ENCODE data around the gene CES3. TPM values are rescaled to one million over a fixed set of nuclear protein-coding genes. Genes with fewer than 3 reads are reported as not detected.
A peak's percentile ranks its signal among the peaks of the same experiment; 100 is the strongest.
"Not testable (repeated sequence)": the region's sequence is repeated elsewhere in the genome, so short reads cannot be mapped to it uniquely, and the experiment has no call there.

Gene CES3
- total RNA-seq, 3 donors from 2014 or later, result 0.10 to 0.30 TPM; not detected in 1

DNA sequence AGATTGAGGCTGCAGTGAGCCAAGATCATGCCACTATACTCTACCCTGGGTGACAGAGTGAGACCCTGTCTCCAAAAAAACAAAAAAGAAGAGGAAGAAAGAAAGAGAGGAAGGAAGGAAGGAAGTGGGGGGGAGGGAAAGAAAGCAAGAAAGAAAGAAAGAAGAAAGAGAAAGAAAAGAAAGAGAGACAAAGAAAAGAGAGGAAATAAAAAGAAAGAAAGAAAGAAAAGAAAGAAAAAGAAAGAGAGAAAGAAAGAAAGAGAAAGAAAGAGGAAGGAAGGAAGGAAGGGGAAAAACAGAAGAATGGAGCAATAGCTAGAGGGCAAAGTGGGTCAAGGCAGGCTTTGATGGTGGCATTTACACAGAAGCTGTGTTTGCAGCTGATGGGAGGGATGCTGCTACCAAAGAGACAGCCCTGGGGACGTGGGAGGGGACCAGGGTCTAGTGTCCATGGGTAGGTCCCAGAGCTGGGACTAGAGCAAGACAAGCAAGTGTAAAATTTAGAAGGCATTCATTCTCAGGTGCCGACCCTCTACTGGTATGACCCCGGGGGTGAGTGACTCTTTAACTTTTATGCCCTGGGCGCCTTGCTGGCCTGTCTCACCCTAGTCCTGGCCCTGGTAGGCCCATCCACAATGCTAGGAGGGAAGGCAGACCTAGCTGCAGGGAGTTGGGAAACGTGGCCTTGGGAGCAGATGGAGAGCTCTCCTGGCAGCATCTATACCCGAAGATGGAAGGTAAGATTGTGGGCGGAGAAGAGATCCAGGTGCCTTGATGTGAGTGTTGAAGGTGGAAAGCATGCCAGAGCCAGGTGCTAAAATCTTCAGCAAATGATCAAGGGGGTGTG is 2.0 kb upstream of the CES3 start:
- no peak for ATAC-seq
- Mint-ChIP-seq H3K36me3 (ENCODE audit: insufficient read depth) (no peaks in the 10 kb centered on the region), H3K27me3 (ENCODE audit: low read depth) (peaks cover under 1% of the 10 kb centered on the region), H3K4me3 (no peak overlapping the region), H3K4me1 (ENCODE audit: low read depth) (peaks cover 9% of the 10 kb centered on the region), H3K9me3 (no peaks in the 10 kb centered on the region)
- DNase-seq, result no peak

DNA sequence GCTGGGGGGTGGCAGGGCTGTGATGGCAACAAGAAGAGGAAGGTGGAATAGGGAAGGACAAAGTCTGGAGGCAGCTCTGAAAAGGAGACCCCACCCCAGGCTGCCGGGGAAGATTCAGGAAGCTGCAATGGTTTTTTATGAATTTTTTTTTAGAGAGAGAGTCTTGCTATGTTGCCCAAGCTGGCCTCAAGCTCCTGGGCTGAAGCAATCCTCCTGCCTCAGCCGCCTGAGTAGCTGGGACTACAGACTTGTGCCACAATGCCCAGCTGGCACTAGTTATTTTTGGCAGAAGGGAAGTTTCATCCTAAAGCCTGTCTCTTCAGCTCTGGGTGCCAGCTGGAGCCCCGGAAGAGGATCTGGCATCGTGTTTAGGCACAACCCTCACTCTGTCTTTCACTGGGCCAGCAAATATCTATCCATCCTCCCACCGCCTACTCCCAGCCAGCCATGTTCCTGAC is 1.3 kb upstream of the CES3 start:
- Mint-ChIP-seq H3K27me3 (ENCODE audit: low read depth) (no peaks in the 10 kb centered on the region), H3K4me1 (ENCODE audit: low read depth) (peaks cover 9% of the 10 kb centered on the region), H3K36me3 (ENCODE audit: insufficient read depth) (no peaks in the 10 kb centered on the region), H3K4me3 (no peak overlapping the region), H3K9me3 (no peaks in the 10 kb centered on the region)
- DNase-seq (no peak), ATAC-seq (no peak)

DNA sequence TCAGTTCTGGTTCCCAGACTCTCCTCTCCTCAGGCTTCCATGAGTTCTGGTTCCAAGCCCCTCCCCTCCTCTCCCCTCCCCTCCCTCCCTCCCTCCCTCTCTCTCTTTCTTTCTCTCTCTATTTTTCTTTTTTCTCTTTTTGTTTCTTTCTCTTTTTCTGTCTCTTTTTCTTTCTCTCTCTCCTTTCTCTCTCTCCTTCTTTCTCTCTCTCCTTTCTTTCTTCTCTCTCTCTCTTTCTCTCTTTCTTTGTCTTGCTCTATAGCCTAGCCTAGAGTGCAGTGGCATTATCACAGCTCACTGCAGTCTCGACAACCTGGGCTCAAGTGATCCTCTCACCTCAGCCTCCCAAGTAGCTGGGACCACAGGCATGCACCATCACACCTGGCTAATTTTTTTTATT is 796 bp upstream of the CES3 start:
- ATAC-seq (no peak), DNase-seq (no peak)
- Mint-ChIP-seq H3K27me3 (ENCODE audit: low read depth) (no peaks in the 10 kb centered on the region), H3K36me3 (ENCODE audit: insufficient read depth) (no peaks in the 10 kb centered on the region), H3K4me1 (ENCODE audit: low read depth) (peaks cover 9% of the 10 kb centered on the region), H3K9me3 (no peaks in the 10 kb centered on the region), H3K4me3 (no peak overlapping the region)

DNA sequence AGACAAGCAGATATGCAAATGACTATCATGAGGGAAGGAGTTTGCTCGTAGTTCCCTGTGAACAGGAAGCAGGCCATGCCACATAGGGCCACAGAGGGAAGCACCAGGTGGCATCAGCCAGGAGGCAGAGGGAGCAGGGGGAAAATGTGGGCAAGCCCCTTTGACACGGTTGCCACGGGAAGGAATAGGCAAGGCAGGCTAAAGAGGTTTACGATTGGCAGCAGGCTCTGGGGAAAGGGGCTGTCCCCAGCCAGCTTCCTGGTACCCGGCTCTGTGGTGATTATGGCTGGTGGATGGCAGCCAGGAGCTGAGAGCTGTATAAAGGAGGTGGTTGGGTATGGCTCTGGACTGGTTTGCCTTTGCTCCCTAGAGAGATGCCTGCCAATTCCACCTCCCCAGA is 848 bp downstream of the CES3 start:
- Mint-ChIP-seq H3K4me3 (no peak overlapping the region), H3K27me3 (ENCODE audit: low read depth) (no peaks in the 10 kb centered on the region), H3K36me3 (ENCODE audit: insufficient read depth) (no peaks in the 10 kb centered on the region), H3K4me1 (ENCODE audit: low read depth) (peaks cover 9% of the 10 kb centered on the region), H3K9me3 (no peaks in the 10 kb centered on the region)
- DNase-seq (no peak), ATAC-seq (no peak)

DNA sequence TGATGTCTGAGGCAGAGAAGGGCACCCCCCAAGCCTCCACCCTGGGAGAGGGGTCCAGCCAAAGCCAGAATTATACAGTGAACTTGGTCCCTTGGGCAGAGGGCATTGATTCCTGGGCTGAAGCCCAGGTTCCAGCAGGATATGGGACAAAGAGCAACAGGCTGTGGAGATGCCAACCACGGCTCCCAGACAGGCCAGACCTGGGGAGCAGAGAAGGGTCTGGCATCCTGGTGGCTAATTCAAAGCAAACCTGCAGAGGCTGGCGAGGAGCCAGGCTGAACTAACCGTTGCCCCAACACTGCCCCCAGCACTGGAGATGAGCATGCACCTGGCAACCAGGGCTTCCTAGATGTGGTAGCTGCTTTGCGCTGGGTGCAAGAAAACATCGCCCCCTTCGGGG is 3.0 kb downstream of the CES3 start:
- no peak for ATAC-seq
- Mint-ChIP-seq H3K4me3 (no peak overlapping the region), H3K4me1 (ENCODE audit: low read depth) (peaks cover 5% of the 10 kb centered on the region), H3K27me3 (ENCODE audit: low read depth) (no peaks in the 10 kb centered on the region), H3K36me3 (ENCODE audit: insufficient read depth) (no peaks in the 10 kb centered on the region), H3K9me3 (no peaks in the 10 kb centered on the region)
- DNase-seq, result no peak

DNA sequence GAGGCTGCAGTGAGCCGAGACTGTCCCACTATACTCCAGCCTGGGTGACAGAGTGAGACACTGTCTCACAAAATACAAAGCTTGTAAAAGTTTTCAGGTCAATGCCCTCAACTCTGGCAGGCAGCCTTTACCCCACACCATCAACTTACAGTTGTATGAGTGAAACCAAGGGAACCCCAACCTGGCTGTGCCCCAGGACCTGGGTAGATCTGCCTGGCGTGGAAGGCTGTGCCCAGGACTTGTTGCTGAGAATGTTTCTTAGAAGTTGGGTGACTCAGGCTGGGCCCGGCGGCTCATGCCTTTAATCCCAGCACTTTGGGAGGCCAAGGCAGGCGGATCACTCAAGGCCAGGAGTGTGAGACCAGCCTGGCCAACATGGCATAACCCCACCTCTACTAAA is 7.8 kb downstream of the CES3 start:
- Mint-ChIP-seq H3K4me3 (no peak overlapping the region), H3K9me3 (no peaks in the 10 kb centered on the region), H3K27me3 (ENCODE audit: low read depth) (no peaks in the 10 kb centered on the region), H3K36me3 (ENCODE audit: insufficient read depth) (no peaks in the 10 kb centered on the region), H3K4me1 (ENCODE audit: low read depth) (no peaks in the 10 kb centered on the region)
- ATAC-seq, result no peak
- DNase-seq, result no peak

DNA sequence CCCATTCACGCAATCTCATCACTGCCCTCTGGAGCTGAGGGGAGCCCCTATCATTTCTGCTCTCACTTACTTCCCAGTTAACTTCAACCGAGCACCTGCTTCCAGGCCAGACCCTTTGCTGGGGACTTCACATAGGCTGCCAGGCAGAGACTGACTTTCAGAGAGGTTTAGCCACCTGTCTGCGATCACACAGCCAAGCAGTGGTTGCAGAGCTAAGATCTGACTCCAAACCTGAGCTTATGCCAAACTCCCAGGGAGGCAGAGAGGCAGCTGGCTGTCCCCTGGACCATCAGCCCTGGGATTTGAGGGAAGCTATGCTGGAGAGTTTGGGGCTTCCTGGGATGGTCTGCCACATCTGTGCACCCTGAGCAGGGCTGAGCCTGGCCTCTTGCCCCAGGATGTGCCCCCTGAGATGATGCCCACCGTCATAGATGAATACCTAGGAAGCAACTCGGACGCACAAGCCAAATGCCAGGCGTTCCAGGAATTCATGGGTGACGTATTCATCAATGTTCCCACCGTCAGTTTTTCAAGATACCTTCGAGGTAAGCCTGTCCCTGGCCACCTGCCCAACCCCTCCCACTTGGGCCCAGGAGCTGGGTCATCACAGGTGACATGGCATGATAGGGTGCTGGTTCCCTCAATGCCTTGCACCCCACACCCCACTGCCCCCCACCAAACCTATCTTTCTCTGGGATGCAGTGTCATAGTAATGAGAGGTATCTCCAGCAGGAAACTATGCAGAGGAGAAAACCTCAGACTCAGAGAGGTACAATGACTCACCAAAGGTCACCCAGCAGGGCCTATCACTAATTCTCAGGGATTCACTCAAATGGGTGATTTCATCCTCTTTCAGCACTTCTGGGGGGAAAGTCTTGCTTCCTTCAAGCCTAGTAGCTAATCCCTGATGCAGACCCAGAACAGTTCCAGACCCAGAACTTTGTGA is 10.0 kb downstream of the CES3 start:
- Mint-ChIP-seq H3K4me3 (no peak overlapping the region), H3K36me3 (ENCODE audit: insufficient read depth) (no peaks in the 10 kb centered on the region), H3K4me1 (ENCODE audit: low read depth) (peaks cover 9% of the 10 kb centered on the region), H3K27me3 (ENCODE audit: low read depth) (peaks cover 1% of the 10 kb centered on the region), H3K9me3 (no peaks in the 10 kb centered on the region)
- DNase-seq (no peak), ATAC-seq (no peak)

DNA sequence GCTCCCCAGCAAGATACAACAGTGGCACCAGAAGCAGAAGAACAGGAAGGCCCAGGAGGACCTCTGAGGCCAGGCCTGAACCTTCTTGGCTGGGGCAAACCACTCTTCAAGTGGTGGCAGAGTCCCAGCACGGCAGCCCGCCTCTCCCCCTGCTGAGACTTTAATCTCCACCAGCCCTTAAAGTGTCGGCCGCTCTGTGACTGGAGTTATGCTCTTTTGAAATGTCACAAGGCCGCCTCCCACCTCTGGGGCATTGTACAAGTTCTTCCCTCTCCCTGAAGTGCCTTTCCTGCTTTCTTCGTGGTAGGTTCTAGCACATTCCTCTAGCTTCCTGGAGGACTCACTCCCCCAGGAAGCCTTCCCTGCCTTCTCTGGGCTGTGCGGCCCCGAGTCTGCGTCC is 11.9 kb downstream of the CES3 start:
- ATAC-seq (no peak), DNase-seq (no peak)
- Mint-ChIP-seq H3K36me3 (ENCODE audit: insufficient read depth) (no peaks in the 10 kb centered on the region), H3K4me3 (no peak overlapping the region), H3K9me3 (no peaks in the 10 kb centered on the region), H3K4me1 (ENCODE audit: low read depth) (peaks cover 9% of the 10 kb centered on the region), H3K27me3 (ENCODE audit: low read depth) (peaks cover 3% of the 10 kb centered on the region)

DNA sequence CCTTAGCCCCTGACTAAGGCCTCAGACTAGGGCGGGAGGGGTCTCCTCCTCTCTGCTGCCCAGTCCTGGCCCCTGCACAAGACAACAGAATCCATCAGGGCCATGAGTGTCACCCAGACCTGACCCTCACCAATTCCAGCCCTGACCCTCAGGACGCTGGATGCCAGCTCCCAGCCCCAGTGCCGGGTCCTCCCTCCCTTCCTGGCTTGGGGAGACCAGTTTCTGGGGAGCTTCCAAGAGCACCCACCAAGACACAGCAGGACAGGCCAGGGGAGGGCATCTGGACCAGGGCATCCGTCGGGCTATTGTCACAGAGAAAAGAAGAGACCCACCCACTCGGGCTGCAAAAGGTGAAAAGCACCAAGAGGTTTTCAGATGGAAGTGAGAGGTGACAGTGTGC is 12.7 kb downstream of the CES3 start:
- ATAC-seq (no peak), DNase-seq (no peak)
- Mint-ChIP-seq H3K4me3 (no peak overlapping the region), H3K4me1 (ENCODE audit: low read depth) (peaks cover 9% of the 10 kb centered on the region), H3K36me3 (ENCODE audit: insufficient read depth) (no peaks in the 10 kb centered on the region), H3K27me3 (ENCODE audit: low read depth) (peaks cover 3% of the 10 kb centered on the region), H3K9me3 (no peaks in the 10 kb centered on the region)

DNA sequence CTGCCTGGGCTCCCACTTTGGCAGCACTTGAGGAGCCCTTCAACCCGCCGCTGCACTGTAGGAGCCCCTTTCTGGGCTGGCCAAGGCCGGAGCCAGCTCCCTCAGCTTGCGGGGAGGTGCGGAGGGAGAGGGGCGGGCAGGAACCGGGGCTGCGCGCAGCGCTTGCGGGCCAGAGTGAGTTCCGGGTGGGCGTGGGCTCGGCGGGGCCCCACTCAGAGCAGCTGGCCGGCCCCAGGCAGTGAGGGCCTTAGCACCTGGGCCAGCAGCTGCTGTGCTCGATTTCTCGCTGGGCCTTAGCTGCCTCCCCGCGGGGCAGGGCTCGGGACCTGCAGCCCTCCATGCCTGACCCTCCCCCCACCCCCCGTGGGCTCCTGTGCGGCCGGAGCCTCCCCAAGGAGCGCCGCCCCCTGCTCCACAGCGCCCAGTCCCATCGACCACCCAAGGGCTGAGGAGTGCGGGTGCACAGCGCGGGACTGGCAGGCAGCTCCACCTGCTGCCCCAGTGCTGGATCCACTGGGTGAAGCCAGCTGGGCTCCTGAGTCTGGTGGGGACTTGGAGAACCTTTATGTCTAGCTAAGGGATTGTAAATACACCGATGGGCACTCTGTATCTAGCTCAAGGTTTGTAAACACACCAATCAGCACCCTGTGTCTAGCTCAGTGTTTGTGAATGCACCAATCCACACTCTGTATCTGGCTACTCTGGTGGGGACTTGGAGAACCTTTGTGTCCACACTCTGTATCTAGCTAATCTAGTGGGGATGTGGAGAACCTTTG is 13.3 kb downstream of the CES3 start:
- H3K27me3 Mint-ChIP-seq (ENCODE audit: low read depth); H3K4me1 Mint-ChIP-seq (ENCODE audit: low read depth); H3K9me3 Mint-ChIP-seq; DNase-seq; ATAC-seq; H3K36me3 Mint-ChIP-seq (ENCODE audit: insufficient read depth): not testable (repeated sequence)
- peak overlapping the region; percentile 61 for H3K4me3 Mint-ChIP-seq

DNA sequence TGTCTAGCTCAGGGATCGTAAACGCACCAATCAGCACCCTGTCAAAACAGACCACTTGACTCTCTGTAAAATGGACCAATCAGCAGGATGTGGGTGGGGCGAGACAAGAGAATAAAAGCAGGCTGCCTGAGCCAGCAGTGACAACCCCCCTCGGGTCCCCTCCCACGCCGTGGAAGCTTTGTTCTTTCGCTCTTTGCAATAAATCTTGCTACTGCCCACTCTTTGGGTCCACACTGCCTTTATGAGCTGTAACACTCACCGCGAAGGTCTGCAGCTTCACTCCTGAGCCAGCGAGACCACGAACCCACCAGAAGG is 13.8 kb downstream of the CES3 start:
- H3K4me1 Mint-ChIP-seq (ENCODE audit: low read depth); H3K9me3 Mint-ChIP-seq; H3K27me3 Mint-ChIP-seq (ENCODE audit: low read depth); H3K36me3 Mint-ChIP-seq (ENCODE audit: insufficient read depth); ATAC-seq: not testable (repeated sequence)
- peak overlapping the region; percentile 61 for H3K4me3 Mint-ChIP-seq
- peak; percentile 26 for DNase-seq

DNA sequence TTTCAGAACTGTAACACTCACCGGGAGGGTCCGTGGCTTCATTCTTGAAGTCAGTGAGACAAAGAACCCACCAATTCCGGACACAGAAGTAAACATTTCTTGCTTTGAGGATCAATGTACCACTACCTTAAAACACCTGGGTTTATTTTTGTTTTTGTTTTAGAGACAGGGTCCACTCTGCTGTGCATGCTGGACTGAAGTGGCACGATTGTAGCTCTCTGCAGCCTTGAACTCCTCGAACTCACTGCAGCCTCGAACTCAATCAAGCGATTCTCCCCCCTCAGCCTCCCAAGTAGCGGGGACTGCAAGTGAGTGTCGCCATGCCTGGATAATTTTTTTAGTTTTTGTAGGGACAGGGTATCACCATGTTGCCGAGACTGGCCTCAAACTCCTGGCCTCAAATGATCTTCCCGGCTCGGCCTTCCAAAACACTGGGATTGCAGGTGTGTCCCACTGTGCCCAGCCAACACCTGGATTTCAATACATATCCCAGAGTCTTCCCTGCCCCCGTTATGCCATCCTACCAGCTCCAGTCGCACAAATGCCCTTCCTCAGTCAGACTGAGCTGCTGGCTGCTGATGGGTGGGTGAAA is 14.3 kb downstream of the CES3 start:
- Mint-ChIP-seq H3K9me3 (no peaks in the 10 kb centered on the region), H3K27me3 (ENCODE audit: low read depth) (peaks cover 3% of the 10 kb centered on the region), H3K4me3 (peak overlapping the region; percentile 61), H3K4me1 (ENCODE audit: low read depth) (peaks cover 9% of the 10 kb centered on the region), H3K36me3 (ENCODE audit: insufficient read depth) (no peaks in the 10 kb centered on the region)
- DNase-seq (no peak), ATAC-seq (no peak)

DNA sequence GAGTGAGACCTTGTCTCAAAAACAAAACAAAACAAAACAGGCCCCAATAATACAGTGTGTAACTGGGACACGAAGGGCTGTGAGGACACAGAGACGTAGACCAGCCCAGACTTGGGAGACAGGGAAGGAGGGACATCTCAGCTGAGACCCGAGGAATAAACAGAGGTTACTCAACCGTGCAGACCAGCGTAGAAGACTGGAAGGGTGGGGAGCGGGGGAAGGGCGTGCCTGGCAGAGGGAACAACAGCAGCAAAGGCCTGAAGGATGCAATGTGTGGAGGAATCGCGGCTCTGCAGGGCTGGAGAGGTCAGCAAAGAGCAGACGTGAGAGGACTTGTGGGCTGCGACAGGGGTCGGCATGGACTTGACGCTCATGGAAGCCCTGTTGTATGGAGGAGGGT is 15.7 kb downstream of the CES3 start:
- no peaks in the 10 kb centered on the region for H3K9me3 Mint-ChIP-seq
- no peaks in the 10 kb centered on the region for H3K36me3 Mint-ChIP-seq (ENCODE audit: insufficient read depth)
- no peak for ATAC-seq
- H3K4me3 Mint-ChIP-seq, result no peak overlapping the region
- DNase-seq, result no peak
- H3K27me3 Mint-ChIP-seq (ENCODE audit: low read depth), result peaks cover 3% of the 10 kb centered on the region
- peaks cover 11% of the 10 kb centered on the region for H3K4me1 Mint-ChIP-seq (ENCODE audit: low read depth)

All from activated T-cell treated with anti-CD3 and anti-CD28 coated beads, Interleukin-2, amount 50 U/mL, for 4 hours (primary cell).